Fibroblast of the aortic adventitia (primary cell): Measurements from ENCODE around the gene OPN3. TPM values are rescaled to one million over a fixed set of nuclear protein-coding genes. Genes with fewer than 3 reads are reported as not detected.

Source experiments
- DNase-seq: peaks from one replicate; pipeline ENCODE4 v3.0.0-alpha.2; 2010; ENCODE audit warnings: low read depth
- H3K4me3 ChIP-seq: 2 replicates; pipeline ENCODE4 v1.5.1; 2011; ENCODE audit warnings: low read depth, mild to moderate bottlenecking, control low read depth, low read length, moderate library complexity
- total RNA-seq: library from RNA; depleted of rRNA; stranded (reverse); fragments of >200 nt; gene quantifications from 2 replicates; pipeline ENCODE4 v1.2.3, GENCODE V29; 2012; ENCODE audit warnings: low replicate concordance
- TF ChIP-seq, protein P1 (sequence below): IDR thresholded peaks from 2 replicates; pipeline ENCODE4 v1.5.1; 2011; ENCODE audit warnings: mild to moderate bottlenecking, low read length, control low read depth, inconsistent platforms; ENCODE audit not compliant: insufficient read depth

OPN3 gene
- total RNA-seq, 1 donor, result 12.8 TPM

GRCh38 chr1:241593186-241593585 is 47.0 kb downstream of the OPN3 start:
- TF ChIP-seq, protein P1, sequence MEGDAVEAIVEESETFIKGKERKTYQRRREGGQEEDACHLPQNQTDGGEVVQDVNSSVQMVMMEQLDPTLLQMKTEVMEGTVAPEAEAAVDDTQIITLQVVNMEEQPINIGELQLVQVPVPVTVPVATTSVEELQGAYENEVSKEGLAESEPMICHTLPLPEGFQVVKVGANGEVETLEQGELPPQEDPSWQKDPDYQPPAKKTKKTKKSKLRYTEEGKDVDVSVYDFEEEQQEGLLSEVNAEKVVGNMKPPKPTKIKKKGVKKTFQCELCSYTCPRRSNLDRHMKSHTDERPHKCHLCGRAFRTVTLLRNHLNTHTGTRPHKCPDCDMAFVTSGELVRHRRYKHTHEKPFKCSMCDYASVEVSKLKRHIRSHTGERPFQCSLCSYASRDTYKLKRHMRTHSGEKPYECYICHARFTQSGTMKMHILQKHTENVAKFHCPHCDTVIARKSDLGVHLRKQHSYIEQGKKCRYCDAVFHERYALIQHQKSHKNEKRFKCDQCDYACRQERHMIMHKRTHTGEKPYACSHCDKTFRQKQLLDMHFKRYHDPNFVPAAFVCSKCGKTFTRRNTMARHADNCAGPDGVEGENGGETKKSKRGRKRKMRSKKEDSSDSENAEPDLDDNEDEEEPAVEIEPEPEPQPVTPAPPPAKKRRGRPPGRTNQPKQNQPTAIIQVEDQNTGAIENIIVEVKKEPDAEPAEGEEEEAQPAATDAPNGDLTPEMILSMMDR, result no peak
- DNase-seq, result peak; percentile 13
- H3K4me3 ChIP-seq, result no peak overlapping the region

DNA sequence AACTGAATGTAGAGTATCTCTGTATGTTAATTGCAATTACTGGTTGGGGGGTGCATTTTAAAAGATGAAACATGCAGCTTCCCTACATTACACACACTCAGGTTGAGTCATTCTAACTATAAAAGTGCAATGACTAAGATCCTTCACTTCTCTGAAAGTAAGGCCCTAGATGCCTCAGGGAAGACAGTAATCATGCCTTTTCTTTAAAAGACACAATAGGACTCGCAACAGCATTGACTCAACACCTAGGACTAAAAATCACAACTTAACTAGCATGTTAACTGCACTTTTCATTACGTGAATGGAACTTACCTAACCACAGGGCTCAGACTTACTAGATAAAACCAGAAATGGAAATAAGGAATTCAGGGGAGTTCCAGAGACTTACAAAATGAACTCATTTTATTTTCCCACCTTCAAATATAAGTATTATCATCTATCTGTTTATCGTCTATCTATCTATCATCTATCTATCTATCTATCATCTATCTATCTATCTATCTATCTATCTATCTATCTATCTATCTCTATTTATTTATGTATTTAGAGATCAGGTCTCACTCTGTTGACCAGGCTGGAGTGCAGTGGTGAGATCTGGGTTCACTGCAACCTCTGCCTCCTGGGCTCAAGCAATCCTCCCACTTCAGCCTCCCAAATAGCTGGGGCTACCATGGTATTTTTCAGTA is 47.8 kb downstream of the OPN3 start:
- no peak overlapping the region for H3K4me3 ChIP-seq
- TF ChIP-seq, protein P1, result no peak
- DNase-seq, result peak; percentile 14

- H3K4me3 ChIP-seq, result no peak overlapping the region
- TF ChIP-seq, protein P1, result no peak
- DNase-seq, result no peak
These were observed 48.4 kb downstream of the OPN3 start for GRCh38 chr1:241591736-241592135.

DNA sequence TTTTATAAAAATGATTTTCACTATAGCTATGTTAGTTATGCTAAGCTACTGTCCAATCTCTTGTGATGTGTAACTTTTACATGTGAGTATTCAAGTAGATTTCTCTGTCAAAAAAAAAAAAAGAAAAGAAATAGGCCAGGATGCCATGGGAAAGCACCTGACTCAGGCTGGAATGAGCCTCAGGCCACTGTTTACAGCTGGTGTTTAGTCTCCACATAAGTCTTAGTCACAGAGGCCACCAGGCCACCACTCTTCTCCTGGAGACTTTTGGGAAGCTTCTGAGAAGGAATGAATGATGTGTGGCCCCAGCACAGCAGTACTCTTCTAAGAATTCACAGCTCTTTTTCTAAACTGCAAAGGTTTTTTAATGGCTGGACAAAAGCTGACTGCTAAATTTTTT is 48.9 kb downstream of the OPN3 start:
- TF ChIP-seq, protein P1, result no peak
- H3K4me3 ChIP-seq, result no peak overlapping the region
- DNase-seq, result peak; percentile 11

GRCh38 chr1:241590719-241591118 is 49.5 kb downstream of the OPN3 start:
- no peak for DNase-seq
- TF ChIP-seq, protein P1, result no peak

GRCh38 chr1:241589521-241589920 is 50.6 kb downstream of the OPN3 start:
- TF ChIP-seq, protein P1, result no peak
- no peak overlapping the region for H3K4me3 ChIP-seq
- DNase-seq, result no peak

More at GRCh38 chr1:241590719-241591118, 49.5 kb downstream of the OPN3 start:
- no peak overlapping the region for H3K4me3 ChIP-seq
